Astrocyte of the cerebellum (primary cell): Measurements from ENCODE around the gene NGDN.

Experiments
- DNase-seq: peaks from one replicate; pipeline ENCODE4 v3.0.0-alpha.2; 2011; ENCODE audit warnings: low read depth
- H3K4me3 ChIP-seq: 2 replicates; pipeline ENCODE4 v1.5.1; 2011; ENCODE audit warnings: mild to moderate bottlenecking, low read depth, low read length, moderate library complexity
- CTCF ChIP-seq: IDR thresholded peaks from 2 replicates; pipeline ENCODE4 v1.5.1; 2012; ENCODE audit warnings: low read length, low read depth, moderate library complexity, mild to moderate bottlenecking; ENCODE audit errors: missing control alignments
- in situ Hi-C: cut with HindIII; loops from 2 replicates; pipeline ENCODE4 v1.10.0; 2017; ENCODE audit warnings: low sequenced_read_pairs

The NGDN gene

GRCh38 chr14:23439107-23439835, 30.2 kb upstream of the NGDN start:
- H3K4me3 ChIP-seq = no peak overlapping the region
- TF ChIP-seq CTCF = no peak
- DNase-seq = no peak
- in situ Hi-C loops = no loop called here

GRCh38 chr14:23441076-23441475, 28.4 kb upstream of the NGDN start:
- no peak overlapping the region for H3K4me3 ChIP-seq
- in situ Hi-C loops = no loop called here
- DNase-seq = no peak
- TF ChIP-seq CTCF = no peak

- in situ Hi-C loops = no loop called here
- no peak for DNase-seq
- TF ChIP-seq CTCF = no peak
- H3K4me3 ChIP-seq = no peak overlapping the region
Observed at GRCh38 chr14:23442721-23443356, 26.7 kb upstream of the NGDN start.

- TF ChIP-seq CTCF = no peak
- in situ Hi-C loops = no loop called here
Observed at GRCh38 chr14:23443411-23443812, 26.1 kb upstream of the NGDN start.

GRCh38 chr14:23443881-23444280, 25.6 kb upstream of the NGDN start:
- DNase-seq = no peak
- in situ Hi-C loops = no loop called here
- no peak for TF ChIP-seq CTCF

More at GRCh38 chr14:23443411-23443812, 26.1 kb upstream of the NGDN start:
- no peak for DNase-seq
- no peak overlapping the region for H3K4me3 ChIP-seq

GRCh38 chr14:23444314-23444713, 25.2 kb upstream of the NGDN start:
- TF ChIP-seq CTCF = no peak
- in situ Hi-C loops = no loop called here
- DNase-seq = no peak
- no peak overlapping the region for H3K4me3 ChIP-seq

More at GRCh38 chr14:23443881-23444280, 25.6 kb upstream of the NGDN start:
- no peak overlapping the region for H3K4me3 ChIP-seq
